ENCODE results near the gene CBFB. TPM values are rescaled to one million over a fixed set of nuclear protein-coding genes. Genes with fewer than 3 reads are reported as not detected.

The CBFB gene
- total and polyA plus RNA-seq, 2 of the 13 experiments (the other 11 are each of a cell fraction or from before 2014, with no cell fraction given) = 22.1 to 70.8 TPM

- TF ChIP-seq ETS1 (CRISPR knock-in tag; IDR thresholded peaks at IDR 0.05) (no peak), SMAD9 (CRISPR knock-in tag; IDR thresholded peaks at IDR 0.05) (0 out of 2 replicates have a peak, but pooled peaks have one; percentile 71), HCFC1 (IDR thresholded peaks at IDR 0.05; ENCODE audit: low read depth, low read length) (peak; percentile 56), MXD3 (CRISPR knock-in tag; IDR thresholded peaks at IDR 0.05) (peak; percentile 96), SNAPC2 (CRISPR knock-in tag; IDR thresholded peaks at IDR 0.05) (0 out of 2 replicates have a peak, but pooled peaks have one; percentile 50), MAFK (conservative IDR thresholded peaks at IDR 0.05 in 1 of 2, IDR thresholded peaks at IDR 0.05 in 1 of 2; ENCODE audit: low read length in 2 of 2) (no peak), THAP9 (CRISPR knock-in tag; IDR thresholded peaks at IDR 0.05; ENCODE audit: borderline replicate concordance) (peak; percentile 59; the same call in 1 of the 2 replicates), CHD2 (IDR thresholded peaks at IDR 0.05; ENCODE audit: low read depth, low read length) (0 out of 2 replicates have a peak, but pooled peaks have one; percentile 24), ARID3A (IDR thresholded peaks at IDR 0.05; ENCODE audit: low read depth, low read length) (no peak), GABPB1 (CRISPR knock-in tag; IDR thresholded peaks at IDR 0.05) (peak; percentile 86), ZNF562 (CRISPR knock-in tag; IDR thresholded peaks at IDR 0.05; ENCODE audit: borderline replicate concordance) (no peak), STAT6 (CRISPR knock-in tag; IDR thresholded peaks at IDR 0.05; ENCODE audit: borderline replicate concordance) (peak; percentile 81; the same call in 1 of the 2 replicates), AGO1 (IDR thresholded peaks at IDR 0.05; ENCODE audit: low read depth, low read length, poor library complexity, severe bottlenecking) (no peak), SRY (CRISPR knock-in tag; IDR thresholded peaks at IDR 0.05) (peak; percentile 78; the same call in 1 of the 2 replicates), ZNF781 (CRISPR knock-in tag; IDR thresholded peaks at IDR 0.05; ENCODE audit: borderline replicate concordance, not compliant biosample characterization) (peak; percentile 6), ZC3H13 (CRISPR knock-in tag; IDR thresholded peaks at IDR 0.05) (peak; percentile 93), NCOR1 (IDR thresholded peaks at IDR 0.05; ENCODE audit: borderline replicate concordance, low read length) (peak; percentile 44; the same call in 1 of the 2 replicates), FOXC1 (CRISPR knock-in tag; IDR thresholded peaks at IDR 0.05; ENCODE audit: borderline replicate concordance) (peak; percentile 93), KDM5A (IDR thresholded peaks at IDR 0.05; ENCODE audit: borderline replicate concordance, low read length) (peak; percentile 94)
Measured at GRCh38 chr16:67109407-67110135, 80.6 kb downstream of the CBFB start, which contains the start of gene PHAF1 (continued).
